NCI-H1092 treated with DMSO at 0.1 percent for 48 hours (cell line): Measurements from ENCODE around the gene SACS.
A peak's percentile ranks its signal among the peaks of the same experiment; 100 is the strongest.
"Not testable (repeated sequence)": the region's sequence is repeated elsewhere in the genome, so short reads cannot be mapped to it uniquely, and the experiment has no call there.

Experiments
- DNase-seq: peaks from one replicate; lab custom pipeline; 2025; lab: John Stamatoyannopoulos, UW

Gene SACS

GRCh38 chr13:23455401-23456185 lies 22.1 kb upstream of the SACS start:
- peak; percentile 25 for DNase-seq

GRCh38 chr13:23453132-23453531 lies 19.6 kb upstream of the SACS start:
- no peak for DNase-seq

- DNase-seq: peak; percentile 27
Observed at GRCh38 chr13:23450340-23451046, 17.0 kb upstream of the SACS start.

- DNase-seq: no peak
Observed at GRCh38 chr13:23449398-23450162, 16.1 kb upstream of the SACS start.

- no peak for DNase-seq
Observed at GRCh38 chr13:23447927-23448326, 14.4 kb upstream of the SACS start.

GRCh38 chr13:23445794-23446193 lies 12.3 kb upstream of the SACS start:
- DNase-seq: no peak

- peak; percentile 53 for DNase-seq
Observed at GRCh38 chr13:23443878-23444277, 10.4 kb upstream of the SACS start.

GRCh38 chr13:23443110-23443509 lies 9.6 kb upstream of the SACS start:
- DNase-seq: peak; percentile 24

GRCh38 chr13:23440821-23441618 lies 7.5 kb upstream of the SACS start:
- DNase-seq: no peak

GRCh38 chr13:23440324-23440723 lies 6.8 kb upstream of the SACS start:
- DNase-seq: not testable (repeated sequence)

GRCh38 chr13:23437916-23438315 lies 4.4 kb upstream of the SACS start:
- no peak for DNase-seq

- DNase-seq: no peak
Observed at GRCh38 chr13:23436680-23437079, 3.2 kb upstream of the SACS start.

- no peak for DNase-seq
Observed at GRCh38 chr13:23434491-23434890, 989 bp upstream of the SACS start.

- DNase-seq: no peak
Observed at GRCh38 chr13:23432626-23433025, 876 bp downstream of the SACS start.

GRCh38 chr13:23430664-23431063 lies 2.8 kb downstream of the SACS start:
- DNase-seq: no peak

- DNase-seq: no peak
Observed at GRCh38 chr13:23427881-23428528, 5.5 kb downstream of the SACS start.

- DNase-seq: no peak
Observed at GRCh38 chr13:23427342-23427843, 6.1 kb downstream of the SACS start.

- DNase-seq: no peak
Observed at GRCh38 chr13:23421596-23421995, 11.9 kb downstream of the SACS start.

- no peak for DNase-seq
Observed at GRCh38 chr13:23418776-23419683, 14.5 kb downstream of the SACS start.

GRCh38 chr13:23414682-23415081 lies 18.8 kb downstream of the SACS start:
- DNase-seq: no peak
